ENCODE measurements around the gene PTPRT.

Gene PTPRT

GRCh38 chr20:42524058-42524457 is 665.6 kb downstream of the PTPRT start:
- Mint-ChIP-seq H3K36me3 (ENCODE audit: insufficient read depth) (no peaks in the 10 kb centered on the region), H3K9me3 (peaks cover 15% of the 10 kb centered on the region), H3K27ac (ENCODE audit: low read depth) (no peak overlapping the region), H3K4me1 (no peaks in the 10 kb centered on the region), H3K27me3 (no peaks in the 10 kb centered on the region), H3K4me3 (no peak overlapping the region)
- no peak for ATAC-seq (replicated peaks; ENCODE audit: extremely low read depth, poor library complexity, severe bottlenecking)
- DNase-seq (ENCODE audit: low spot score in 2 of 2), result no peak

- DNase-seq (ENCODE audit: low spot score in 2 of 2) (no peak), ATAC-seq (replicated peaks; ENCODE audit: extremely low read depth, poor library complexity, severe bottlenecking) (no peak)
- Mint-ChIP-seq H3K36me3 (ENCODE audit: insufficient read depth) (no peaks in the 10 kb centered on the region), H3K4me3 (no peak overlapping the region), H3K27ac (ENCODE audit: low read depth) (no peak overlapping the region), H3K27me3 (no peaks in the 10 kb centered on the region), H3K4me1 (no peaks in the 10 kb centered on the region), H3K9me3 (no peaks in the 10 kb centered on the region)
Observed at GRCh38 chr20:42516692-42517091, 673.0 kb downstream of the PTPRT start.

- Mint-ChIP-seq H3K27ac (ENCODE audit: low read depth) (no peak overlapping the region), H3K4me3 (no peak overlapping the region), H3K9me3 (no peaks in the 10 kb centered on the region), H3K27me3 (no peaks in the 10 kb centered on the region), H3K4me1 (no peaks in the 10 kb centered on the region), H3K36me3 (ENCODE audit: insufficient read depth) (no peaks in the 10 kb centered on the region)
- ATAC-seq (replicated peaks; ENCODE audit: extremely low read depth, poor library complexity, severe bottlenecking), result no peak
- no peak for DNase-seq (ENCODE audit: low spot score in 2 of 2)
Observed at GRCh38 chr20:42510686-42511085, 679.0 kb downstream of the PTPRT start.

- Mint-ChIP-seq H3K4me1 (no peaks in the 10 kb centered on the region), H3K4me3 (no peak overlapping the region), H3K27me3 (no peaks in the 10 kb centered on the region), H3K9me3 (no peaks in the 10 kb centered on the region), H3K36me3 (ENCODE audit: insufficient read depth) (no peaks in the 10 kb centered on the region), H3K27ac (ENCODE audit: low read depth) (no peak overlapping the region)
- no peak for ATAC-seq (replicated peaks; ENCODE audit: extremely low read depth, poor library complexity, severe bottlenecking)
- no peak for DNase-seq (ENCODE audit: low spot score in 2 of 2)
Observed at GRCh38 chr20:42507874-42508273, 681.8 kb downstream of the PTPRT start.

GRCh38 chr20:42506397-42506796 is 683.3 kb downstream of the PTPRT start:
- no peaks in the 10 kb centered on the region for H3K9me3 Mint-ChIP-seq
- no peak for DNase-seq (ENCODE audit: low spot score in 2 of 2)
- no peaks in the 10 kb centered on the region for H3K36me3 Mint-ChIP-seq (ENCODE audit: insufficient read depth)
- H3K4me3 Mint-ChIP-seq, result no peak overlapping the region
- H3K27me3 Mint-ChIP-seq, result no peaks in the 10 kb centered on the region
- H3K4me1 Mint-ChIP-seq, result no peaks in the 10 kb centered on the region
- no peak overlapping the region for H3K27ac Mint-ChIP-seq (ENCODE audit: low read depth)
- no peak for ATAC-seq (replicated peaks; ENCODE audit: extremely low read depth, poor library complexity, severe bottlenecking)

- Mint-ChIP-seq H3K4me1 (no peaks in the 10 kb centered on the region), H3K4me3 (no peak overlapping the region), H3K9me3 (peaks cover 6% of the 10 kb centered on the region), H3K36me3 (ENCODE audit: insufficient read depth) (no peaks in the 10 kb centered on the region), H3K27me3 (no peaks in the 10 kb centered on the region), H3K27ac (ENCODE audit: low read depth) (no peak overlapping the region)
- DNase-seq (ENCODE audit: low spot score in 2 of 2), result no peak
- no peak for ATAC-seq (replicated peaks; ENCODE audit: extremely low read depth, poor library complexity, severe bottlenecking)
Observed at GRCh38 chr20:42502591-42502990, 687.1 kb downstream of the PTPRT start.

GRCh38 chr20:42496595-42496994 is 693.1 kb downstream of the PTPRT start:
- Mint-ChIP-seq H3K9me3 (peaks cover 12% of the 10 kb centered on the region), H3K4me3 (no peak overlapping the region), H3K36me3 (ENCODE audit: insufficient read depth) (no peaks in the 10 kb centered on the region), H3K27me3 (no peaks in the 10 kb centered on the region), H3K4me1 (no peaks in the 10 kb centered on the region), H3K27ac (ENCODE audit: low read depth) (no peak overlapping the region)
- no peak for DNase-seq (ENCODE audit: low spot score in 2 of 2)
- ATAC-seq (replicated peaks; ENCODE audit: extremely low read depth, poor library complexity, severe bottlenecking), result no peak

- H3K27me3 Mint-ChIP-seq, result no peaks in the 10 kb centered on the region
- no peak overlapping the region for H3K4me3 Mint-ChIP-seq
- H3K36me3 Mint-ChIP-seq (ENCODE audit: insufficient read depth), result peaks cover 1% of the 10 kb centered on the region
- ATAC-seq (replicated peaks; ENCODE audit: extremely low read depth, poor library complexity, severe bottlenecking), result no peak
- no peaks in the 10 kb centered on the region for H3K4me1 Mint-ChIP-seq
- no peak overlapping the region for H3K27ac Mint-ChIP-seq (ENCODE audit: low read depth)
- H3K9me3 Mint-ChIP-seq, result peaks cover 12% of the 10 kb centered on the region
- DNase-seq (ENCODE audit: low spot score in 2 of 2), result no peak
Observed at GRCh38 chr20:42494290-42494689, 695.4 kb downstream of the PTPRT start.

GRCh38 chr20:42493001-42493400 is 696.7 kb downstream of the PTPRT start:
- DNase-seq (ENCODE audit: low spot score in 2 of 2) (no peak), ATAC-seq (replicated peaks; ENCODE audit: extremely low read depth, poor library complexity, severe bottlenecking) (no peak)
- Mint-ChIP-seq H3K9me3 (peaks cover 5% of the 10 kb centered on the region), H3K27me3 (no peaks in the 10 kb centered on the region), H3K4me3 (no peak overlapping the region), H3K4me1 (no peaks in the 10 kb centered on the region), H3K36me3 (ENCODE audit: insufficient read depth) (peaks cover 1% of the 10 kb centered on the region), H3K27ac (ENCODE audit: low read depth) (no peak overlapping the region)

GRCh38 chr20:42492290-42492689 is 697.4 kb downstream of the PTPRT start:
- no peak for DNase-seq (ENCODE audit: low spot score in 2 of 2)
- Mint-ChIP-seq H3K36me3 (ENCODE audit: insufficient read depth) (peaks cover 1% of the 10 kb centered on the region), H3K27ac (ENCODE audit: low read depth) (no peak overlapping the region), H3K4me3 (no peak overlapping the region), H3K4me1 (no peaks in the 10 kb centered on the region), H3K27me3 (no peaks in the 10 kb centered on the region), H3K9me3 (peaks cover 5% of the 10 kb centered on the region)
- no peak for ATAC-seq (replicated peaks; ENCODE audit: extremely low read depth, poor library complexity, severe bottlenecking)

- ATAC-seq (replicated peaks; ENCODE audit: extremely low read depth, poor library complexity, severe bottlenecking), result no peak
- no peaks in the 10 kb centered on the region for H3K9me3 Mint-ChIP-seq
- no peak overlapping the region for H3K4me3 Mint-ChIP-seq
- no peaks in the 10 kb centered on the region for H3K27me3 Mint-ChIP-seq
- H3K36me3 Mint-ChIP-seq (ENCODE audit: insufficient read depth), result no peaks in the 10 kb centered on the region
- DNase-seq (ENCODE audit: low spot score in 2 of 2), result no peak
- no peaks in the 10 kb centered on the region for H3K4me1 Mint-ChIP-seq
- H3K27ac Mint-ChIP-seq (ENCODE audit: low read depth), result no peak overlapping the region
Observed at GRCh38 chr20:42485556-42485955, 704.1 kb downstream of the PTPRT start.

- Mint-ChIP-seq H3K36me3 (ENCODE audit: insufficient read depth) (no peaks in the 10 kb centered on the region), H3K27me3 (no peaks in the 10 kb centered on the region), H3K27ac (ENCODE audit: low read depth) (no peak overlapping the region), H3K4me1 (no peaks in the 10 kb centered on the region), H3K4me3 (no peak overlapping the region), H3K9me3 (no peaks in the 10 kb centered on the region)
- DNase-seq (ENCODE audit: low spot score in 2 of 2) (no peak), ATAC-seq (replicated peaks; ENCODE audit: extremely low read depth, poor library complexity, severe bottlenecking) (no peak)
Observed at GRCh38 chr20:42484790-42485375, 704.8 kb downstream of the PTPRT start.

GRCh38 chr20:42484335-42484734 is 705.4 kb downstream of the PTPRT start:
- no peaks in the 10 kb centered on the region for H3K4me1 Mint-ChIP-seq
- DNase-seq (ENCODE audit: low spot score in 2 of 2) (no peak), ATAC-seq (replicated peaks; ENCODE audit: extremely low read depth, poor library complexity, severe bottlenecking) (no peak)
- H3K9me3 Mint-ChIP-seq, result no peaks in the 10 kb centered on the region
- H3K36me3 Mint-ChIP-seq (ENCODE audit: insufficient read depth), result no peaks in the 10 kb centered on the region
- H3K27ac Mint-ChIP-seq (ENCODE audit: low read depth), result no peak overlapping the region
- H3K27me3 Mint-ChIP-seq, result no peaks in the 10 kb centered on the region
- no peak overlapping the region for H3K4me3 Mint-ChIP-seq
